GM10266 (cell line): ENCODE data around the gene EXOSC3.

Experiments used
- DNase-seq: peaks from one replicate; pipeline ENCODE4 v3.0.0; 2012; ENCODE audit errors: extremely low spot score
- CTCF ChIP-seq: IDR thresholded peaks from 2 replicates; pipeline ENCODE4 v1.5.1; 2012; ENCODE audit warnings: mild to moderate bottlenecking, low read depth; ENCODE audit not compliant: control insufficient read depth, insufficient read depth; ENCODE audit errors: missing control alignments

The EXOSC3 gene

GRCh38 chr9:37806271-37806670 lies 21.4 kb upstream of the EXOSC3 start:
- TF ChIP-seq CTCF: no peak
- no peak for DNase-seq

- no peak for DNase-seq
These were observed 17.3 kb upstream of the EXOSC3 start for GRCh38 chr9:37801959-37802711.

GRCh38 chr9:37801287-37801850 lies 16.5 kb upstream of the EXOSC3 start:
- no peak for TF ChIP-seq CTCF
- no peak for DNase-seq

More at GRCh38 chr9:37801959-37802711, 17.3 kb upstream of the EXOSC3 start:
- TF ChIP-seq CTCF: no peak

GRCh38 chr9:37800631-37801286 lies 15.9 kb upstream of the EXOSC3 start, which contains the start of gene DCAF10:
TSS of gene DCAF10 (plus strand) at chr9:37800797. CDS start at chr9:37800867, 70 bp downstream.
- TF ChIP-seq CTCF: no peak
- DNase-seq: peak; percentile 92

- no peak for TF ChIP-seq CTCF
- no peak for DNase-seq
These were observed 13.8 kb upstream of the EXOSC3 start for GRCh38 chr9:37798677-37799076.

- TF ChIP-seq CTCF: no peak
- no peak for DNase-seq
These were observed 11.4 kb upstream of the EXOSC3 start for GRCh38 chr9:37796232-37796631.

GRCh38 chr9:37792122-37792521 lies 7.3 kb upstream of the EXOSC3 start:
- no peak for TF ChIP-seq CTCF

More at GRCh38 chr9:37792122-37792521, 7.3 kb upstream of the EXOSC3 start:
- DNase-seq: no peak
